IMR-90 (cell line): ENCODE measurements around the gene TLCD2. TPM values are rescaled to one million over a fixed set of nuclear protein-coding genes. Genes with fewer than 3 reads are reported as not detected.

Source experiments
- ATAC-seq: fragments of 200-7000 bp; cut with Tn5 transposase; 2 replicates; pipeline ENCODE4 v1.9.1; 2020; ENCODE audit warnings: low read depth, mild to moderate bottlenecking, moderate library complexity
- BruUV-seq: library from RNA; stranded (reverse); fragments of 400-500 nt; replicated peaks from 2 replicates; lab custom pipeline; 2021; lab: Mats Ljungman, UMichigan
- CTCF ChIA-PET: fragments of 300-600 bp; formaldehyde crosslinking; extraction: SDS; loops from one replicate; lab custom pipeline; 2021; ENCODE audit warnings: antibody characterized with exemption; lab: Yijun Ruan, JAX
- POLR2A ChIA-PET: fragments of 300-600 bp; sonication (Branson Sonifier 250); formaldehyde crosslinking; loops from one replicate; lab custom pipeline; 2022; ENCODE audit warnings: antibody characterized with exemption; ENCODE audit not compliant: unreplicated experiment; lab: Charles Lee
- DNase-seq: peaks from one replicate; pipeline ENCODE4 v3.0.0; 2013
- H2AFZ ChIP-seq: replicated peaks from 2 replicates; pipeline ENCODE3; 2013; ENCODE audit warnings: low read length, mild to moderate bottlenecking; ENCODE audit not compliant: poor library complexity
- H2AK5ac ChIP-seq: 2 replicates; pipeline ENCODE4 v1.6.1; 2013; ENCODE audit warnings: low read depth, low read length, inconsistent platforms
- H2AK9ac ChIP-seq: replicated peaks from 2 replicates; pipeline ENCODE3; 2013; ENCODE audit warnings: mild to moderate bottlenecking, low read depth, low read length, moderate library complexity; ENCODE audit not compliant: poor library complexity
- H2BK120ac ChIP-seq: 2 replicates; pipeline ENCODE4 v1.6.1; 2013; ENCODE audit warnings: low read depth, low read length, inconsistent platforms
- H2BK15ac ChIP-seq: 3 replicates; pipeline ENCODE4 v1.6.1; 2013; ENCODE audit warnings: low read depth, low read length, inconsistent platforms
- H2BK20ac ChIP-seq: 2 replicates; pipeline ENCODE4 v1.6.1; 2013; ENCODE audit warnings: low read depth, mild to moderate bottlenecking, inconsistent platforms, low read length, moderate library complexity
- H2BK5ac ChIP-seq: 2 replicates; pipeline ENCODE4 v1.6.1; 2013; ENCODE audit warnings: mild to moderate bottlenecking, low read depth, low read length, inconsistent platforms; ENCODE audit not compliant: poor library complexity, severe bottlenecking
- H3K14ac ChIP-seq: replicated peaks from 2 replicates; pipeline ENCODE4 v1.6.1; 2013; ENCODE audit warnings: low read depth, low read length, inconsistent platforms
- H3K18ac ChIP-seq: 2 replicates; pipeline ENCODE4 v1.6.1; 2013; ENCODE audit warnings: low read depth, low read length, control low read depth
- H3K23ac ChIP-seq: 2 replicates; pipeline ENCODE4 v1.6.1; 2013; ENCODE audit warnings: low read depth, low read length, inconsistent platforms
- H3K27ac ChIP-seq: 2 replicates; pipeline ENCODE4 v1.5.1; 2013; ENCODE audit warnings: mild to moderate bottlenecking, control low read depth, low read length; ENCODE audit not compliant: insufficient read depth
- H3K27me3 ChIP-seq: 2 replicates; pipeline ENCODE4 v1.6.1; 2013; ENCODE audit warnings: low read length; ENCODE audit not compliant: control insufficient read depth, insufficient read depth
- H3K36me3 ChIP-seq: 2 replicates; pipeline ENCODE4 v1.6.1; 2013; ENCODE audit warnings: low read length, mixed read lengths; ENCODE audit not compliant: control insufficient read depth, insufficient read depth
- H3K4ac ChIP-seq: 2 replicates; pipeline ENCODE4 v1.6.1; 2013; ENCODE audit warnings: low read depth, low read length, inconsistent platforms
- H3K4me1 ChIP-seq: 2 replicates; pipeline ENCODE4 v1.6.1; 2013; ENCODE audit warnings: low read length, mixed read lengths; ENCODE audit not compliant: control insufficient read depth, insufficient read depth
- H3K4me2 ChIP-seq: 2 replicates; pipeline ENCODE4 v1.6.1; 2013; ENCODE audit warnings: low read depth, mild to moderate bottlenecking, control low read depth, low read length, moderate library complexity
- H3K4me3 ChIP-seq: 2 replicates; pipeline ENCODE4 v1.5.1; 2013; ENCODE audit warnings: low read depth, mild to moderate bottlenecking, control low read depth, low read length, moderate library complexity; ENCODE audit not compliant: insufficient read depth
- H3K56ac ChIP-seq: 2 replicates; pipeline ENCODE4 v1.6.1; 2013; ENCODE audit warnings: low read length, inconsistent platforms; ENCODE audit not compliant: insufficient read depth; ENCODE audit errors: extremely low read depth
- H3K79me1 ChIP-seq, 2 experiments: 2 replicates each; pipeline ENCODE4 v1.6.1; 2013; ENCODE audit warnings: low read length in 2 of 2, inconsistent platforms in 1 of 2, low read depth in 1 of 2
- H3K9ac ChIP-seq: 2 replicates; pipeline ENCODE4 v1.6.1; 2013; ENCODE audit warnings: low read depth, low read length, control low read depth
- H3K9me1 ChIP-seq: 2 replicates; pipeline ENCODE4 v1.6.1; 2013; ENCODE audit warnings: low read length, inconsistent platforms; ENCODE audit not compliant: insufficient read depth
- H3K9me3 ChIP-seq: 2 replicates; pipeline ENCODE4 v1.6.1; 2013; ENCODE audit warnings: low read length; ENCODE audit not compliant: control insufficient read depth, insufficient read depth
- H4K20me1 ChIP-seq: 2 replicates; pipeline ENCODE4 v1.6.1; 2013; ENCODE audit warnings: low read length, inconsistent platforms; ENCODE audit not compliant: insufficient read depth
- H4K5ac ChIP-seq: 2 replicates; pipeline ENCODE4 v1.6.1; 2013; ENCODE audit warnings: mild to moderate bottlenecking, low read depth, low read length, control low read depth
- H4K8ac ChIP-seq, 2 experiments: 2 replicates each; pipeline ENCODE4 v1.6.1; 2013; ENCODE audit warnings: low read depth in 2 of 2, low read length in 2 of 2, control low read depth in 1 of 2, inconsistent platforms in 1 of 2
- H4K91ac ChIP-seq: 2 replicates; pipeline ENCODE4 v1.6.1; 2013; ENCODE audit warnings: low read depth, low read length, inconsistent platforms; ENCODE audit not compliant: insufficient read depth
- BHLHE40 ChIP-seq: fragments of 150-350 bp; IDR thresholded peaks from 2 replicates; pipeline ENCODE4 v1.6.1; 2016; ENCODE audit warnings: mild to moderate bottlenecking, low read depth, low read length
- CEBPB ChIP-seq: IDR thresholded peaks from 2 replicates; pipeline ENCODE4 v1.6.1; 2012; ENCODE audit warnings: low read depth, low read length, improper control_type of control experiment
- CTCF ChIP-seq: conservative IDR thresholded peaks from 2 replicates; pipeline ENCODE4 v1.5.1; 2012; ENCODE audit warnings: mild to moderate bottlenecking, low read depth, low read length, improper control_type of control experiment
- FOS ChIP-seq: fragments of 150-350 bp; IDR thresholded peaks from 2 replicates; pipeline ENCODE4 v1.6.1; 2016; ENCODE audit warnings: low read depth, low read length
- MAFK ChIP-seq: IDR thresholded peaks from 2 replicates; pipeline ENCODE4 v1.6.1; 2012; ENCODE audit warnings: low read depth, low read length, improper control_type of control experiment
- MAZ ChIP-seq: IDR thresholded peaks from 2 replicates; pipeline ENCODE4 v1.6.1; 2012; ENCODE audit warnings: low read depth, mild to moderate bottlenecking, low read length, improper control_type of control experiment, moderate library complexity, borderline replicate concordance
- MXI1 ChIP-seq: IDR thresholded peaks from 2 replicates; pipeline ENCODE4 v1.6.1; 2012; ENCODE audit warnings: low read depth, mild to moderate bottlenecking, low read length, moderate library complexity, borderline replicate concordance
- POLR2A ChIP-seq: IDR thresholded peaks from 2 replicates; pipeline ENCODE4 v1.6.1; 2012; ENCODE audit warnings: mild to moderate bottlenecking, low read depth, low read length
- RAD21 ChIP-seq: IDR thresholded peaks from 2 replicates; pipeline ENCODE4 v1.6.1; 2012; ENCODE audit warnings: low read length, improper control_type of control experiment
- SMC3 ChIP-seq: fragments of 150-350 bp; IDR thresholded peaks from 2 replicates; pipeline ENCODE4 v1.6.1; 2016; ENCODE audit warnings: low read depth, mild to moderate bottlenecking, antibody characterized with exemption, low read length, moderate library complexity
- WGBS, 2 experiments: methylation state at CpG; one replicate each; pipeline versions ENCODE4 v1.1.5 to v1.1.7; 2013; ENCODE audit warnings: missing lambda C conversion rate in 2 of 2; ENCODE audit not compliant: insufficient read length in 1 of 2; ENCODE audit errors: extremely low coverage in 2 of 2; 5-methylcytosine and 5-hydroxymethylcytosine counted together
- dilution Hi-C: fragments of 300-500 bp; cut with HindIII; formaldehyde crosslinking; loops from one replicate; pipeline ENCODE4 v1.14.3; 2018; ENCODE audit warnings: low sequenced_read_pairs; ENCODE audit not compliant: unreplicated experiment
- in situ Hi-C: fragments of 300-500 bp; cut with MboI; formaldehyde crosslinking; loops from 3 replicates; pipeline ENCODE4 v1.14.3; 2019; ENCODE audit warnings: low sequenced_read_pairs, inconsistent platforms, mixed read lengths
- intact Hi-C: fragments of 100-400 bp; cut with micrococcal nuclease; formaldehyde crosslinking; loops from 2 replicates; pipeline ENCODE4 v1.10.0; 2022
- polyA plus RNA-seq, 3 experiments: library from polyadenylated mRNA; depleted of rRNA; stranded (reverse); fragments of >200 nt; gene quantifications; 2 replicates each; pipeline ENCODE4 v1.2.3, GENCODE V29; 2012; ENCODE audit warnings: low replicate concordance in 1 of 3
- total RNA-seq: library from RNA; depleted of rRNA; stranded (reverse); fragments of >200 nt; gene quantifications from 2 replicates; pipeline ENCODE4 v1.2.3, GENCODE V29; 2012

Gene TLCD2
- total and polyA plus RNA-seq, 2 of the 4 experiments (the other 2 are of a cell fraction): 0.72 to 1.2 TPM

GRCh38 chr17:1744551-1745512, 34.7 kb upstream of the TLCD2 start:
- Histone ChIP-seq H3K14ac (no peak overlapping the region), H3K9me3 (peaks cover 6% of the 10 kb centered on the region; the same call in 1 of the 2 replicates), H2BK15ac (no peak overlapping the region), H4K8ac (no peak overlapping the region), H3K4ac (no peak overlapping the region), H3K4me1 (no peaks in the 10 kb centered on the region; the same call in 1 of the 2 replicates), H3K56ac (no peak overlapping the region), H4K91ac (no peak overlapping the region), H3K36me3 (no peaks in the 10 kb centered on the region), H3K18ac (no peak overlapping the region), H3K27me3 (peaks cover 2% of the 10 kb centered on the region; the same call in 1 of the 2 replicates), H3K9ac (no peak overlapping the region), H2AK5ac (no peak overlapping the region), H3K27ac (no peak overlapping the region), H2BK20ac (no peak overlapping the region), H2BK5ac (no peak overlapping the region), H3K4me3 (no peak overlapping the region), H3K4me2 (no peak overlapping the region), H2BK120ac (no peak overlapping the region), H4K5ac (no peak overlapping the region), H3K79me1 (no peaks in the 10 kb centered on the region), H2AK9ac (no peak overlapping the region), H4K20me1 (no peaks in the 10 kb centered on the region), H3K9me1 (no peaks in the 10 kb centered on the region), H3K23ac (no peak overlapping the region), H2AFZ (no peak overlapping the region)
- BruUV-seq: no TSS peak
- DNase-seq (no peak), ATAC-seq (no peak)
- 87% methylated on average over 9 of the region's 29 CpGs; no CpG with 5 or more reads in 1 of the 2 experiments for WGBS, 2 experiments
- no peak for TF ChIP-seq POLR2A
- no peak for TF ChIP-seq FOS
- no peak for TF ChIP-seq MXI1
- TF ChIP-seq MAFK: no peak
- TF ChIP-seq CEBPB: no peak
- TF ChIP-seq CTCF: no peak
- no peak for TF ChIP-seq SMC3
- TF ChIP-seq BHLHE40: no peak
- TF ChIP-seq MAZ: no peak
- no peak for TF ChIP-seq RAD21
- POLR2A ChIA-PET: no interaction called here
- in situ Hi-C loops: no loop called here
- CTCF ChIA-PET: no interaction called here
- dilution Hi-C loops: no loop called here
- intact Hi-C loops: no loop called here
